Measurements from ENCODE around the gene DIP2C.

The DIP2C gene

DNA sequence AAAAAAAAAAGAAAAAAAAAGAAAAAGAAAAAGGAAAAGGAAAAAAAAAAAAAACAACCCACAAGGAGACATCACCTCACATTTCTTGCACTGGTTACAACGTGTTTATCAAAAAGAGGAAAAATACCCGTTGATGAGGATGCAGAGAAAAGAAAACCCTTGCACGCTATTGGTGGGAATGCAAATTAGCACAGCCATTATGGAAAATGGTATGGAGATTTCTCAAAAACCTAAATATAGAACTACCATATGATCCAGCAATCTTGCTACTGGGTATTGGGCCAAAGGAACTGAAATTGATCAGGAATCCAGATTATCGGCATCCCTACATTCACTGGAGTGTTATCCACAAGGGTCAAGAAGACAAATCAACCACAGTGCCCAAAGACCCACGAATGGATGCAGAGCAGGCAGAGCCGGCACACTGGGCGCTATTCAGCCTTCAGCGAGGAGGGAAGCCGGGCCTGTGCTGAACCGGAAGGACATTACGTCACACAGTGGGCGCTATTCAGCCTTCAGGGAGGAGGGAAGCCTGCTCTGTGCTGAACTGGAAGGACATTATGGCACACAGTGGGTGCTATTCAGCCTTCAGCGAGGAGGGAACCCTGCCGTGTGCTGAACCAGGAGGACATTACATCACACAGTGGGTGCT lies 295.6 kb downstream of the DIP2C start:
- TF ChIP-seq L3MBTL2 (conservative IDR thresholded peaks at IDR 0.05) (no peak), ZNF384 (IDR thresholded peaks at IDR 0.05) (peak; percentile 42)
- TF ChIP-seq, protein P1, sequence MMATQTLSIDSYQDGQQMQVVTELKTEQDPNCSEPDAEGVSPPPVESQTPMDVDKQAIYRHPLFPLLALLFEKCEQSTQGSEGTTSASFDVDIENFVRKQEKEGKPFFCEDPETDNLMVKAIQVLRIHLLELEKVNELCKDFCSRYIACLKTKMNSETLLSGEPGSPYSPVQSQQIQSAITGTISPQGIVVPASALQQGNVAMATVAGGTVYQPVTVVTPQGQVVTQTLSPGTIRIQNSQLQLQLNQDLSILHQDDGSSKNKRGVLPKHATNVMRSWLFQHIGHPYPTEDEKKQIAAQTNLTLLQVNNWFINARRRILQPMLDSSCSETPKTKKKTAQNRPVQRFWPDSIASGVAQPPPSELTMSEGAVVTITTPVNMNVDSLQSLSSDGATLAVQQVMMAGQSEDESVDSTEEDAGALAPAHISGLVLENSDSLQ (IDR thresholded peaks at IDR 0.05), result no peak
- ChIA-PET CTCF (no interaction called here), POLR2A (no interaction called here)
- no peak for DNase-seq (ENCODE audit: extremely low spot score)

GRCh38 chr10:393106-393745 lies 296.2 kb downstream of the DIP2C start:
- POLR2A ChIA-PET, result no interaction called here
- CTCF ChIA-PET, result no interaction called here
- DNase-seq (ENCODE audit: extremely low spot score), result no peak
- TF ChIP-seq SUZ12 (IDR thresholded peaks at IDR 0.05) (no peak), CTBP1 (IDR thresholded peaks at IDR 0.05; ENCODE audit: borderline replicate concordance) (no peak), FOXA1 (IDR thresholded peaks at IDR 0.05) (no peak), ARNT (IDR thresholded peaks at IDR 0.05) (no peak), TARDBP (IDR thresholded peaks at IDR 0.05) (no peak)

DNA sequence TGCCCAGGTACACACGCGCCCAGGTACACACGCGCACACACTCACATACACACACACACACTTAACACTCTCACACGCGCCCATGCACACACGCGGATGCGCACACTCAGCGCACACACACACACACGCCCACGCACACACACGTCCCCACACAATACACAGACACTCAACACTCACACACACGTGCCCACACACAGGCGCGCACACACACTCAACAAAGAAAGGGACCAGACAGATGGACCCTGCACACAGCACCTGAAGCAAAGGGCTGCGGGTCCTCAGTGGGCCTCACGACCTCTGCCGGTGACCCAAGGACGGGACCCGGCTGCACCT lies 296.8 kb downstream of the DIP2C start:
- DNase-seq (ENCODE audit: extremely low spot score), result no peak
- TF ChIP-seq FOXM1 (IDR thresholded peaks at IDR 0.05; ENCODE audit: borderline replicate concordance), result no peak
- no peak for TF ChIP-seq FOXA1 (IDR thresholded peaks at IDR 0.05)
- TF ChIP-seq NFRKB (IDR thresholded peaks at IDR 0.05), result no peak
- no peak for TF ChIP-seq L3MBTL2 (conservative IDR thresholded peaks at IDR 0.05)
- no peak for TF ChIP-seq ELF4 (IDR thresholded peaks at IDR 0.05)
- TF ChIP-seq FOXK2 (IDR thresholded peaks at IDR 0.05), result no peak
- TF ChIP-seq SUZ12 (IDR thresholded peaks at IDR 0.05), result no peak
- no peak for TF ChIP-seq SP1 (IDR thresholded peaks at IDR 0.05)
- TF ChIP-seq ARNT (IDR thresholded peaks at IDR 0.05), result no peak
- TF ChIP-seq CTBP1 (IDR thresholded peaks at IDR 0.05; ENCODE audit: borderline replicate concordance), result no peak
- no peak for TF ChIP-seq TARDBP (IDR thresholded peaks at IDR 0.05)
- TF ChIP-seq ZNF384 (IDR thresholded peaks at IDR 0.05), result no peak
- ChIA-PET POLR2A (no interaction called here), CTCF (no interaction called here)

GRCh38 chr10:391847-392704 lies 297.4 kb downstream of the DIP2C start:
- DNase-seq (ENCODE audit: extremely low spot score), result no peak
- POLR2A ChIA-PET, result no interaction called here
- CTCF ChIA-PET, result no interaction called here
- TF ChIP-seq, protein P1 (IDR thresholded peaks at IDR 0.05), result no peak
- TF ChIP-seq SP1 (IDR thresholded peaks at IDR 0.05) (no peak), L3MBTL2 (conservative IDR thresholded peaks at IDR 0.05) (no peak), BHLHE40 (IDR thresholded peaks at IDR 0.05; ENCODE audit: borderline replicate concordance) (no peak), ZNF384 (IDR thresholded peaks at IDR 0.05) (no peak), NFRKB (IDR thresholded peaks at IDR 0.05) (no peak), SUZ12 (IDR thresholded peaks at IDR 0.05) (no peak), FOXM1 (IDR thresholded peaks at IDR 0.05; ENCODE audit: borderline replicate concordance) (no peak), ELF4 (IDR thresholded peaks at IDR 0.05) (no peak), CTBP1 (IDR thresholded peaks at IDR 0.05; ENCODE audit: borderline replicate concordance) (no peak), ARNT (IDR thresholded peaks at IDR 0.05) (no peak), HDGF (IDR thresholded peaks at IDR 0.05; ENCODE audit: borderline replicate concordance) (no peak), FOXK2 (IDR thresholded peaks at IDR 0.05) (no peak), LEF1 (IDR thresholded peaks at IDR 0.05; ENCODE audit: borderline replicate concordance) (no peak), TARDBP (IDR thresholded peaks at IDR 0.05) (no peak), FOXA1 (IDR thresholded peaks at IDR 0.05) (no peak)

DNA sequence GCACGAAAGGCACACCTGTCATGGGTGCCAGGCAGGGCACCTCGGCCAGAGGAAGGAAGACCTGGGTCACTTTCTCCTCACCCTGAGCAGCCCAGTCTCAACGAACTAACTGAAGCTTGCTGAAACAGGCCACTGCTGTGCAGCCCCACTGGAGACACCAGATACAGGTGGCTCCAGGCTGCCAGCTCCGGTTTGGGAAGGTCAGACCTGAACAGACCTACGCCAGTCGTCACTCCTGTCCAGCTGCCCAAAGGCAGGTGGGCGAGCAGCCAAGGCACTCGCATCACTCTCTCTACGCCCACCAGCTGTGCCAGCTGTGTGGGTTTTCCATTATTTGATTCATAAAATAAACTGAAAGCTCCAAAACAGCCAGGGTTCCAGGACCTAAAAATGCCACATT lies 298.2 kb downstream of the DIP2C start:
- DNase-seq (ENCODE audit: extremely low spot score), result no peak
- TF ChIP-seq TARDBP (IDR thresholded peaks at IDR 0.05), result no peak
- no peak for TF ChIP-seq SUZ12 (IDR thresholded peaks at IDR 0.05)
- no peak for TF ChIP-seq LEF1 (IDR thresholded peaks at IDR 0.05; ENCODE audit: borderline replicate concordance)
- no peak for TF ChIP-seq SP1 (IDR thresholded peaks at IDR 0.05)
- TF ChIP-seq, protein P1 (IDR thresholded peaks at IDR 0.05), result no peak
- no peak for TF ChIP-seq ZNF384 (IDR thresholded peaks at IDR 0.05)
- TF ChIP-seq CTBP1 (IDR thresholded peaks at IDR 0.05; ENCODE audit: borderline replicate concordance), result no peak
- POLR2A ChIA-PET, result no interaction called here
- CTCF ChIA-PET, result no interaction called here

- CTCF ChIA-PET, result no interaction called here
- POLR2A ChIA-PET, result no interaction called here
- TF ChIP-seq ELF4 (IDR thresholded peaks at IDR 0.05) (no peak), CTBP1 (IDR thresholded peaks at IDR 0.05; ENCODE audit: borderline replicate concordance) (no peak), LEF1 (IDR thresholded peaks at IDR 0.05; ENCODE audit: borderline replicate concordance) (no peak), SUZ12 (IDR thresholded peaks at IDR 0.05) (no peak), TARDBP (IDR thresholded peaks at IDR 0.05) (no peak), FOXA1 (IDR thresholded peaks at IDR 0.05) (no peak), ZNF384 (IDR thresholded peaks at IDR 0.05) (no peak), FOXK2 (IDR thresholded peaks at IDR 0.05) (no peak)
- TF ChIP-seq, protein P1 (IDR thresholded peaks at IDR 0.05), result no peak
- DNase-seq (ENCODE audit: extremely low spot score), result no peak
Observed at GRCh38 chr10:390449-391100, 298.9 kb downstream of the DIP2C start.

Measured in HEK293T (cell line).